Heart right ventricle (tissue), 16 donors: ENCODE measurements around the gene AP4S1. TPM values are rescaled to one million over a fixed set of nuclear protein-coding genes. Genes with fewer than 3 reads are reported as not detected.
A peak's percentile ranks its signal among the peaks of the same experiment; 100 is the strongest.
"Not testable (repeated sequence)": the region's sequence is repeated elsewhere in the genome, so short reads cannot be mapped to it uniquely, and the experiment has no call there.

ENCODE experiments used
- ATAC-seq, 8 donors: fragments of 200-7000 bp; cut with Tn5 transposase; one replicate each; pipeline ENCODE4 v1.9.1; 2020; ENCODE audit warnings: mild to moderate bottlenecking in 8 of 8, moderate library complexity in 8 of 8, moderate number of reproducible peaks in 1 of 8
- DNase-seq, 2 donors: peaks; one replicate each; pipeline ENCODE4 v3.0.0-alpha.2; 2020
- H3K27ac ChIP-seq, 10 donors: fragments of 200-600 bp; sonication (generic) in 2 of 10; one replicate each; pipeline versions ENCODE4 v1.5.0 to v1.8.0; 2020 to 2022; ENCODE audit warnings: mild to moderate bottlenecking in 3 of 10
- H3K27me3 ChIP-seq, 7 donors: fragments of 200-600 bp; one replicate each; pipeline ENCODE4 v1.8.0; 2021 to 2022; ENCODE audit warnings: mild to moderate bottlenecking in 2 of 7
- H3K36me3 ChIP-seq, 9 donors: fragments of 200-600 bp; sonication (generic) in 1 of 9; one replicate each; pipeline versions ENCODE4 v1.5.0 to v1.8.0; 2020 to 2022; ENCODE audit warnings: mild to moderate bottlenecking in 2 of 9
- H3K4me1 ChIP-seq, 9 donors: fragments of 200-600 bp; sonication (generic) in 1 of 9; one replicate each; pipeline versions ENCODE4 v1.5.0 to v1.8.0; 2020 to 2022; ENCODE audit warnings: mild to moderate bottlenecking in 4 of 9
- H3K4me3 ChIP-seq, 10 donors: fragments of 200-600 bp; sonication (generic) in 2 of 10; one replicate each; pipeline versions ENCODE4 v1.5.0 to v1.8.0; 2020 to 2022; ENCODE audit warnings: mild to moderate bottlenecking in 7 of 10, moderate library complexity in 2 of 10
- H3K9me3 ChIP-seq, 11 donors: fragments of 200-600 bp in 10 of 11; sonication (generic) in 2 of 11; one replicate each; pipeline versions ENCODE4 v1.5.0 to v1.8.0; 2013 to 2022; ENCODE audit warnings: mild to moderate bottlenecking in 2 of 11, control low read depth in 1 of 11, moderate library complexity in 1 of 11
- CTCF ChIP-seq, 9 donors: fragments of 200-600 bp; sonication (generic) in 2 of 9; IDR thresholded peaks; one replicate each; pipeline versions ENCODE4 v1.5.0 to v1.8.0; 2021 to 2022; ENCODE audit warnings: antibody characterized with exemption in 9 of 9, mild to moderate bottlenecking in 5 of 9, moderate library complexity in 1 of 9
- WGBS, 2 donors: extraction: QIAGEN DNeasy Blood & Tissue Kit; methylation state at CpG; one replicate each; pipeline ENCODE4 v1.1.7; 2013; ENCODE audit warnings: inconsistent platforms in 1 of 2; 5-methylcytosine and 5-hydroxymethylcytosine counted together
- intact Hi-C, 10 donors: fragments of 100-400 bp; cut with DNase I; formaldehyde crosslinking; loops; one replicate each; pipeline versions ENCODE4 v1.11.1 to v1.14.2; 2022
- long read RNA-seq, 3 donors: library from polyadenylated mRNA; unstranded; transcript quantifications; one replicate each; pipeline ENCODE4 v2.0.0, GENCODE V29; 2020 to 2021
- polyA plus RNA-seq, 2 donors: library from polyadenylated mRNA; stranded (reverse); fragments of 200-250 nt; gene quantifications; one replicate each; pipeline ENCODE4 v1.2.3, GENCODE V29; 2013
- total RNA-seq, 10 donors: library from RNA; stranded (reverse); fragmentation: NEBNext Ultra II Directional in 3 of 10; extraction: Animal tissue kit (Norgen Biotek cat#: 25700) in 3 of 10; gene quantifications; one replicate each; pipeline versions ENCODE4 v1.2.1 to v1.2.4, GENCODE V29; 2021 to 2023
- donor health status: Arrhythmogenic right ventricular cardiomyopathy.
- donor health status: ischemic (EF 13 %, LVEDD 7.1; RV severe dilation, severe dysfunction).
- donor health status: healthy with polysubstance abuse.
- donor health status: DM: no; HTN: yes; CAD: no.
- donor health status: DM: no; HTN: no; CAD: no.
- donor health status: ischemic (EF 25% LVEDD 6.9; RV normal size, moderate dysfunction).
- donor health status: ischemic (EF 25% LVEDD 5.7; RV mildly dilated, moderate dysfunction).
- donor health status: healthy.
- donor health status: DM: yes; HTN: yes; CAD: no.
- donor health status: Ischemic cardiomyopathy.
- donor health status: ischemic (EF 35%, LVEDD 5.7; RV mildly dilated, moderate dysfunction).
- donor health status: nonischemic (EF 11% LVEDD 7.7; RV severe dilation, severe dysfunction).
- donor health status: DM: yes; HTN: yes; CAD: no.
- donor health status: PGD.
- donor health status: ischemic (EF 29% LVEDD 5.4; RV normal size, mild dysfunction).
- donor health status: nonischemic (EF 23%, LVEDD 6.1; RV moderate dilation, normal function).

The AP4S1 gene
- total RNA-seq = 1 to 10 TPM; 6.9 to 9.4 (median 8.5) TPM
- polyA plus RNA-seq = 1 to 10 TPM; 6.2 to 8.5 TPM
- long read RNA-seq, donor 1 = 0 reads
- long read RNA-seq, donor 2, partial matches to known transcripts = 0 of 1 reads
- long read RNA-seq, donor 2, other reads (novel, unspliced or antisense) = 1 of 1 reads
- long read RNA-seq, donor 3 = 0 reads

- Histone ChIP-seq H3K4me1 (peaks cover 0 to 44% (median 29%) of the 10 kb centered on the region in 9 donors), H3K36me3 (peaks cover 0 to 22% (median 0%) of the 10 kb centered on the region in 9 donors), H3K4me3 (peak within 1 kb of the TSS; percentile 68 to 99 (median 96)), H3K27me3 (no peaks in the 10 kb centered on the region), H3K9me3 (no peaks in the 10 kb centered on the region), H3K27ac (peak within 1 kb of the TSS; percentile 97 to 100 (median 98))
- peak; percentile 4 to 51 (median 30) for ATAC-seq
- WGBS, 2 donors = 1% methylated on average over 51 to 53 of the region's 53 CpGs
- peak; percentile 33 to 43 for DNase-seq
- TF ChIP-seq CTCF (IDR thresholded peaks at IDR 0.05) = no peak
- intact Hi-C loops = loop anchor here in 4 of 10 donors (2.0 to 10.0 kb wide), 4 partner anchors 27 to 179 kb away; partner anchors contain the start of gene HECTD1 (in 1 of the 4)
Measured at GRCh38 chr14:31025367-31026076, at the start of gene AP4S1. AP4S1 (plus strand) TSS chr14:31025649; CDS start chr14:31066197, 40,548 bp downstream.

GRCh38 chr14:30977752-30978151, 47.7 kb upstream of the AP4S1 start:
- no peak for ATAC-seq
- Histone ChIP-seq H3K9me3 (no peaks in the 10 kb centered on the region), H3K4me3 (no peak overlapping the region), H3K4me1 (peaks cover 0 to 40% (median 30%) of the 10 kb centered on the region in 9 donors), H3K36me3 (no peaks in the 10 kb centered on the region), H3K27ac (no peak overlapping the region), H3K27me3 (no peaks in the 10 kb centered on the region)
- TF ChIP-seq CTCF (IDR thresholded peaks at IDR 0.05) = no peak
- intact Hi-C loops = loop anchor here in 1 of 10 donors (5.0 kb wide), 1 partner anchor 105 kb away; no protein-coding TSS in a partner anchor
- no peak for DNase-seq
- 75 to 93% methylated on average over 2 of the region's 2 CpGs for WGBS, 2 donors

GRCh38 chr14:30980106-30980704, 45.2 kb upstream of the AP4S1 start:
- H3K36me3 ChIP-seq, H3K27me3 ChIP-seq, H3K27ac ChIP-seq, H3K9me3 ChIP-seq, H3K4me3 ChIP-seq: not testable (repeated sequence)
- DNase-seq = peak in 1 of 2 donors; percentile 56
- intact Hi-C loops = loop anchor here in 9 of 10 donors (1.0 to 10.0 kb wide), 6 partner anchors 42 to 375 kb away; no protein-coding TSS in a partner anchor
- peak; percentile 47 to 79 (median 72) for ATAC-seq
- peak; percentile 46 to 78 (median 67) for TF ChIP-seq CTCF (IDR thresholded peaks at IDR 0.05)
- H3K4me1 ChIP-seq = peaks cover 0 to 19% (median 9%) of the 10 kb centered on the region in 9 donors
- 71 to 77% methylated on average over 13 of the region's 13 CpGs for WGBS, 2 donors

GRCh38 chr14:30980980-30981379, 44.5 kb upstream of the AP4S1 start:
- intact Hi-C loops = loop anchor here in 9 of 10 donors (1.0 to 10.0 kb wide), 6 partner anchors 41 to 374 kb away; no protein-coding TSS in a partner anchor
- peaks cover 0 to 18% (median 4%) of the 10 kb centered on the region in 9 donors for H3K4me1 ChIP-seq
- H3K4me3 ChIP-seq = no peak overlapping the region
- ATAC-seq = peak in 1 of 8 donors; percentile 26
- no peaks in the 10 kb centered on the region for H3K27me3 ChIP-seq
- DNase-seq = no peak
- no peak overlapping the region for H3K27ac ChIP-seq
- H3K9me3 ChIP-seq = no peaks in the 10 kb centered on the region
- TF ChIP-seq CTCF (IDR thresholded peaks at IDR 0.05) = no peak
- no peaks in the 10 kb centered on the region for H3K36me3 ChIP-seq
- 91% methylated on average over 3 of the region's 3 CpGs for WGBS, 2 donors
